Measurements from ENCODE around the gene CYLD. TPM values are rescaled to one million over a fixed set of nuclear protein-coding genes. Genes with fewer than 3 reads are reported as not detected.

CYLD gene
- total and polyA plus RNA-seq, 2 experiments from 2014 or later = 6.9 to 30.9 TPM

DNA sequence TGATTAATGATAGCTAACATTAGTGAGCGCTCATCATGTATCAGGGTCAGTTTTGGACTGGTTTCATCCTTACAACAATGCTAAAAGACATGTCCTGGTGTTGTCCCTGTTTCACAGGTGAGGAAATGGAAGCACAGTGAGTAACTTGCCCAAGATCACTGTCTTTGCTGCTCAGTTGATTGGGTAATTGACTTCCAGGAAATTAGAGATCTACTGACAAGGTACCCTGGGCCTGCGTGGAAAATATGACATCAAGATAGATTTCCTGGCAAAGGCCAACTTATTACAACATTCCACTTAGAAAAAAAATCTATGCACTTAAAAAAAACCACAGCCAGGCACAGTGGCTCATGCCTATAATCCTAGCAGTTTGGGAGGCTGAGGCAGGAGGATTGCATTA is 96.3 kb downstream of the CYLD start (continued):
- TF ChIP-seq, protein P1, sequence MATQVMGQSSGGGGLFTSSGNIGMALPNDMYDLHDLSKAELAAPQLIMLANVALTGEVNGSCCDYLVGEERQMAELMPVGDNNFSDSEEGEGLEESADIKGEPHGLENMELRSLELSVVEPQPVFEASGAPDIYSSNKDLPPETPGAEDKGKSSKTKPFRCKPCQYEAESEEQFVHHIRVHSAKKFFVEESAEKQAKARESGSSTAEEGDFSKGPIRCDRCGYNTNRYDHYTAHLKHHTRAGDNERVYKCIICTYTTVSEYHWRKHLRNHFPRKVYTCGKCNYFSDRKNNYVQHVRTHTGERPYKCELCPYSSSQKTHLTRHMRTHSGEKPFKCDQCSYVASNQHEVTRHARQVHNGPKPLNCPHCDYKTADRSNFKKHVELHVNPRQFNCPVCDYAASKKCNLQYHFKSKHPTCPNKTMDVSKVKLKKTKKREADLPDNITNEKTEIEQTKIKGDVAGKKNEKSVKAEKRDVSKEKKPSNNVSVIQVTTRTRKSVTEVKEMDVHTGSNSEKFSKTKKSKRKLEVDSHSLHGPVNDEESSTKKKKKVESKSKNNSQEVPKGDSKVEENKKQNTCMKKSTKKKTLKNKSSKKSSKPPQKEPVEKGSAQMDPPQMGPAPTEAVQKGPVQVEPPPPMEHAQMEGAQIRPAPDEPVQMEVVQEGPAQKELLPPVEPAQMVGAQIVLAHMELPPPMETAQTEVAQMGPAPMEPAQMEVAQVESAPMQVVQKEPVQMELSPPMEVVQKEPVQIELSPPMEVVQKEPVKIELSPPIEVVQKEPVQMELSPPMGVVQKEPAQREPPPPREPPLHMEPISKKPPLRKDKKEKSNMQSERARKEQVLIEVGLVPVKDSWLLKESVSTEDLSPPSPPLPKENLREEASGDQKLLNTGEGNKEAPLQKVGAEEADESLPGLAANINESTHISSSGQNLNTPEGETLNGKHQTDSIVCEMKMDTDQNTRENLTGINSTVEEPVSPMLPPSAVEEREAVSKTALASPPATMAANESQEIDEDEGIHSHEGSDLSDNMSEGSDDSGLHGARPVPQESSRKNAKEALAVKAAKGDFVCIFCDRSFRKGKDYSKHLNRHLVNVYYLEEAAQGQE (IDR thresholded peaks at IDR 0.05; ENCODE audit: unreplicated experiment) = no peak
- TF ChIP-seq NANOG (IDR thresholded peaks at IDR 0.05; ENCODE audit: borderline replicate concordance) (no peak), STAT1 (IDR thresholded peaks at IDR 0.05; ENCODE audit: unreplicated experiment) (no peak), EZH2 (IDR thresholded peaks at IDR 0.05; ENCODE audit: low read depth, unreplicated experiment) (no peak), ZNF331 (CRISPR knock-in tag; IDR thresholded peaks at IDR 0.05; ENCODE audit: low read depth) (no peak), JUNB (IDR thresholded peaks at IDR 0.05; ENCODE audit: unreplicated experiment) (no peak)

DNA sequence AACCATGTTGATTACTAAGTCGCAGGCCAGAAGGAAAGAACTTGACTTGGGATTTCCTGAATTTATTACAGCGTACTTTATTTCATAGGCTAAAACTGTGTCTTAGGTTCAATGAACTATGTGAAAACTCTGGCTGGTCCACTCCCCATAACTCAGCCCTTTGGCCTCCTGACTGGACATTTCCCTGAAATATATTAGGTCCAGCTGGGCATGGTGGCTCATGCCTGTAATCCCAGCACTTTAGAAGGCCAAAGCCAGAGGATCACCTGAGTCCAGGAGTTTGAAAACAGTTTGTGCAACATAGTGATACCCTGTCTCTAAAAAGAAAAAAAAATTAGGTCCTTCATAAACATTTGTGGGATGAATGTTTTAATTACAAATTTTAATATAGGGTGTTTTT is 97.0 kb downstream of the CYLD start:
- 0 out of 2 replicates have a peak, but pooled peaks cover 3% of the 10 kb centered on the region for H3K4me1 ChIP-seq (ENCODE audit: insufficient read depth)
- no peaks in the 10 kb centered on the region; the same call in 2 of the 3 replicates for H3K9me3 Mint-ChIP-seq
- H3K4me1 Mint-ChIP-seq = peaks cover 22% of the 10 kb centered on the region; the same call in 2 of the 3 replicates
- H4K20me1 ChIP-seq (replicated peaks; ENCODE audit: insufficient read depth) = no peaks in the 10 kb centered on the region
- no peak overlapping the region for H2AFZ ChIP-seq
- no peaks in the 10 kb centered on the region for H3F3A ChIP-seq (replicated peaks; ENCODE audit: low read depth)
- peaks cover 9% of the 10 kb centered on the region for H3K27me3 Mint-ChIP-seq (ENCODE audit: insufficient read depth, low read depth, poor library complexity)
- ATAC-seq (no peak), DNase-seq (ENCODE audit: low spot score) (no peak)
- no peak overlapping the region for H3K27ac ChIP-seq (ENCODE audit: low read depth)
- H3K79me2 ChIP-seq (replicated peaks; ENCODE audit: insufficient read depth) = no peaks in the 10 kb centered on the region
- H3K9me2 ChIP-seq (ENCODE audit: insufficient read depth) = peaks cover 5% of the 10 kb centered on the region; the same call in 1 of the 2 replicates
- H3K36me3 ChIP-seq (ENCODE audit: insufficient read depth) = no peaks in the 10 kb centered on the region
- H3K36me3 Mint-ChIP-seq (ENCODE audit: low read depth) = no peaks in the 10 kb centered on the region
- no peak overlapping the region for H3K4me2 ChIP-seq
- H3K27ac Mint-ChIP-seq = no peak overlapping the region
- H3K4me3 ChIP-seq = no peak overlapping the region
- 0 out of 2 replicates have a peak, but pooled peaks cover 6% of the 10 kb centered on the region for H3K27me3 ChIP-seq (ENCODE audit: insufficient read depth)
- no peak overlapping the region for H3K4me3 Mint-ChIP-seq
- TF ChIP-seq EZH2phosphoT487 (IDR thresholded peaks at IDR 0.05; ENCODE audit: unreplicated experiment) = no peak
- TF ChIP-seq NANOG (IDR thresholded peaks at IDR 0.05; ENCODE audit: borderline replicate concordance) = no peak
- TF ChIP-seq, protein P2, sequence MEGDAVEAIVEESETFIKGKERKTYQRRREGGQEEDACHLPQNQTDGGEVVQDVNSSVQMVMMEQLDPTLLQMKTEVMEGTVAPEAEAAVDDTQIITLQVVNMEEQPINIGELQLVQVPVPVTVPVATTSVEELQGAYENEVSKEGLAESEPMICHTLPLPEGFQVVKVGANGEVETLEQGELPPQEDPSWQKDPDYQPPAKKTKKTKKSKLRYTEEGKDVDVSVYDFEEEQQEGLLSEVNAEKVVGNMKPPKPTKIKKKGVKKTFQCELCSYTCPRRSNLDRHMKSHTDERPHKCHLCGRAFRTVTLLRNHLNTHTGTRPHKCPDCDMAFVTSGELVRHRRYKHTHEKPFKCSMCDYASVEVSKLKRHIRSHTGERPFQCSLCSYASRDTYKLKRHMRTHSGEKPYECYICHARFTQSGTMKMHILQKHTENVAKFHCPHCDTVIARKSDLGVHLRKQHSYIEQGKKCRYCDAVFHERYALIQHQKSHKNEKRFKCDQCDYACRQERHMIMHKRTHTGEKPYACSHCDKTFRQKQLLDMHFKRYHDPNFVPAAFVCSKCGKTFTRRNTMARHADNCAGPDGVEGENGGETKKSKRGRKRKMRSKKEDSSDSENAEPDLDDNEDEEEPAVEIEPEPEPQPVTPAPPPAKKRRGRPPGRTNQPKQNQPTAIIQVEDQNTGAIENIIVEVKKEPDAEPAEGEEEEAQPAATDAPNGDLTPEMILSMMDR (conservative IDR thresholded peaks at IDR 0.05; ENCODE audit: low read depth in 2 of 2) = no peak
- no peak for TF ChIP-seq JUNB (IDR thresholded peaks at IDR 0.05; ENCODE audit: unreplicated experiment)
- TF ChIP-seq CREB1 (CRISPR knock-in tag; IDR thresholded peaks at IDR 0.05; ENCODE audit: low read depth) = no peak
- TF ChIP-seq, protein P1 (IDR thresholded peaks at IDR 0.05; ENCODE audit: unreplicated experiment) = no peak
- TF ChIP-seq, protein P3, sequence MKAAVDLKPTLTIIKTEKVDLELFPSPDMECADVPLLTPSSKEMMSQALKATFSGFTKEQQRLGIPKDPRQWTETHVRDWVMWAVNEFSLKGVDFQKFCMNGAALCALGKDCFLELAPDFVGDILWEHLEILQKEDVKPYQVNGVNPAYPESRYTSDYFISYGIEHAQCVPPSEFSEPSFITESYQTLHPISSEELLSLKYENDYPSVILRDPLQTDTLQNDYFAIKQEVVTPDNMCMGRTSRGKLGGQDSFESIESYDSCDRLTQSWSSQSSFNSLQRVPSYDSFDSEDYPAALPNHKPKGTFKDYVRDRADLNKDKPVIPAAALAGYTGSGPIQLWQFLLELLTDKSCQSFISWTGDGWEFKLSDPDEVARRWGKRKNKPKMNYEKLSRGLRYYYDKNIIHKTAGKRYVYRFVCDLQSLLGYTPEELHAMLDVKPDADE (IDR thresholded peaks at IDR 0.05) = no peak
- no peak for TF ChIP-seq ZNF331 (CRISPR knock-in tag; IDR thresholded peaks at IDR 0.05; ENCODE audit: low read depth)

Measured in GM23338 (cell line).